ENCODE results near the gene ZNF365. TPM values are rescaled to one million over a fixed set of nuclear protein-coding genes. Genes with fewer than 3 reads are reported as not detected.

The ZNF365 gene
- total and polyA plus RNA-seq, 2 of the 8 experiments (the other 6 are each of a cell fraction or from before 2014, with no cell fraction given) = 0.41 to 0.43 TPM

DNA sequence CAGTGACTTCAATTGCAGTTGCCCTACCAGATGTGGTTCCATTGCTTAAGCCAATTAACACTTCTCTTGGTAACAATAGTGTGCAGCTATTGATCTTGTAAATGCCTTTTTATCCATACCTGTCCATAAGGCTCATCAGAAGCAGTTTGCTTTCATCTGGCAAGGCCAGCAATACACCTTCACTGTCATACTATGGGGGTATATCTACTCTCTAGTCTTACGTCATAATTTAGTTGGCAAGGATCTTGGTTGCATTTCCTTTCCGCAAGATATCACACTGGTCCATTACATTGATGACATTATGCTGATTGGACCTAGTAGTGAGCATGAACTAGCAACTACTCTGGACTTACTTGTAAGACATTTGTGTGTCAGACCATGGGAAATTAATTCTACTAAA is 17.7 kb upstream of the ZNF365 start:
- H3K23ac ChIP-seq (ENCODE audit: insufficient read length) = no peak overlapping the region
- 83% methylated on average over 2 of the region's 2 CpGs; no CpG with 5 or more reads in 1 of the 2 experiments for WGBS, 2 experiments (ENCODE audit: extremely low coverage in 1 of 2, insufficient coverage in 1 of 2, insufficient read length in 1 of 2, insufficient replicate concordance in 2 of 2, low coverage in 1 of 2, low lambda C conversion rate in 2 of 2, missing lambda C conversion rate in 1 of 2)
- H3K4me3 ChIP-seq (ENCODE audit: extremely low read depth in 1 of 4, insufficient read depth in 2 of 4, low read depth in 3 of 4, low read length in 4 of 4) = no peak overlapping the region
- H2BK5ac ChIP-seq (ENCODE audit: low read depth, low read length) = no peak overlapping the region
- H3K56ac ChIP-seq (replicated peaks; ENCODE audit: insufficient read length, low read depth, low read length) = no peak overlapping the region
- no peaks in the 10 kb centered on the region for H3K27me3 ChIP-seq (replicated peaks in 1 of 4; ENCODE audit: control insufficient read depth in 3 of 4, extremely low read depth in 1 of 4, insufficient read depth in 3 of 4, low read length in 3 of 4)
- H3K4me2 ChIP-seq (ENCODE audit: insufficient read depth in 1 of 2, low read depth in 2 of 2, low read length in 2 of 2) = no peak overlapping the region
- no peaks in the 10 kb centered on the region for H3K4me1 ChIP-seq (replicated peaks in 1 of 4; ENCODE audit: control insufficient read depth in 3 of 4, insufficient read depth in 4 of 4, low read length in 3 of 4)
- H3K4ac ChIP-seq (replicated peaks; ENCODE audit: insufficient read length, low read depth, low read length) = no peak overlapping the region
- DNase-seq (ENCODE audit: low read depth in 1 of 2, low spot score in 2 of 2) = no peak
- H3K9ac ChIP-seq (replicated peaks in 1 of 4; ENCODE audit: extremely low read depth in 1 of 4, low read depth in 3 of 4, low read length in 3 of 4) = no peak overlapping the region
- H4K8ac ChIP-seq (ENCODE audit: extremely low read depth, insufficient read depth, low read length) = no peak overlapping the region
- CTCF ChIA-PET (ENCODE audit: partially characterized antibody) = no interaction called here
- H4K91ac ChIP-seq (replicated peaks; ENCODE audit: insufficient read length, low read length) = no peak overlapping the region
- H3K9me3 ChIP-seq (ENCODE audit: insufficient read depth in 2 of 2, low read depth in 1 of 2, low read length in 1 of 2) = peaks cover 7 to 9% of the 10 kb centered on the region in 2 experiments; a peak in 2 of 4 replicates
- H3K79me1 ChIP-seq (ENCODE audit: low read depth, low read length) = no peaks in the 10 kb centered on the region
- no peak for FAIRE-seq
- no peak overlapping the region for H2BK12ac ChIP-seq (ENCODE audit: low read depth, low read length)
- no peak overlapping the region for H3K18ac ChIP-seq (ENCODE audit: extremely low read depth, low read length)
- no peak overlapping the region for H2BK120ac ChIP-seq (replicated peaks; ENCODE audit: low read depth, low read length)
- H3K23me2 ChIP-seq (ENCODE audit: low read depth, low read length) = no peaks in the 10 kb centered on the region
- no peaks in the 10 kb centered on the region for H3K79me2 ChIP-seq (ENCODE audit: control insufficient read depth in 1 of 2, insufficient read depth in 2 of 2, low read length in 2 of 2)
- TF ChIP-seq TBP (IDR thresholded peaks at IDR 0.05; ENCODE audit: low read depth, low read length) (no peak), MAX (IDR thresholded peaks at IDR 0.05) (no peak), TCF12 (IDR thresholded peaks at IDR 0.05; ENCODE audit: low read depth, low read length) (no peak), SP4 (IDR thresholded peaks at IDR 0.05; ENCODE audit: low read length) (no peak), CREB1 (IDR thresholded peaks at IDR 0.05) (no peak), NANOG (IDR thresholded peaks at IDR 0.05; ENCODE audit: insufficient read depth, low read depth, low read length, poor library complexity, severe bottlenecking) (no peak), CBX8 (IDR thresholded peaks at IDR 0.05; ENCODE audit: borderline replicate concordance, low read depth, low read length) (no peak), SAP30 (IDR thresholded peaks at IDR 0.05; ENCODE audit: insufficient read depth, insufficient replicate concordance, low read length) (no peak), EZH2 (IDR thresholded peaks at IDR 0.05; ENCODE audit: low read depth, low read length, severe bottlenecking) (no peak)
- no peaks in the 10 kb centered on the region for H4K20me1 ChIP-seq (replicated peaks in 1 of 2; ENCODE audit: control insufficient read depth in 1 of 2, insufficient read depth in 2 of 2, low read length in 2 of 2)
- no peak overlapping the region for H3K14ac ChIP-seq (ENCODE audit: insufficient read length)
- H3K36me3 ChIP-seq (ENCODE audit: control insufficient read depth in 2 of 4, insufficient read depth in 4 of 4, low read length in 3 of 4) = no peaks in the 10 kb centered on the region
- H2AK5ac ChIP-seq (ENCODE audit: low read depth, low read length) = no peak overlapping the region
- no peak overlapping the region for H2AFZ ChIP-seq (ENCODE audit: low read length)
- H2BK20ac ChIP-seq (ENCODE audit: low read length) = no peak overlapping the region
- no peak overlapping the region for H3K27ac ChIP-seq (ENCODE audit: low read depth, low read length)
- no peak overlapping the region for H4K5ac ChIP-seq (ENCODE audit: insufficient read length, low read depth, low read length)
- POLR2A ChIA-PET (ENCODE audit: partially characterized antibody) = no interaction called here
- H2BK15ac ChIP-seq (ENCODE audit: low read length) = no peak overlapping the region

All from H1 (cell line).